ENCODE data around the gene GPRIN2.
A peak's percentile ranks its signal among the peaks of the same experiment; 100 is the strongest.
"Not testable (repeated sequence)": the region's sequence is repeated elsewhere in the genome, so short reads cannot be mapped to it uniquely, and the experiment has no call there.

The GPRIN2 gene

DNA sequence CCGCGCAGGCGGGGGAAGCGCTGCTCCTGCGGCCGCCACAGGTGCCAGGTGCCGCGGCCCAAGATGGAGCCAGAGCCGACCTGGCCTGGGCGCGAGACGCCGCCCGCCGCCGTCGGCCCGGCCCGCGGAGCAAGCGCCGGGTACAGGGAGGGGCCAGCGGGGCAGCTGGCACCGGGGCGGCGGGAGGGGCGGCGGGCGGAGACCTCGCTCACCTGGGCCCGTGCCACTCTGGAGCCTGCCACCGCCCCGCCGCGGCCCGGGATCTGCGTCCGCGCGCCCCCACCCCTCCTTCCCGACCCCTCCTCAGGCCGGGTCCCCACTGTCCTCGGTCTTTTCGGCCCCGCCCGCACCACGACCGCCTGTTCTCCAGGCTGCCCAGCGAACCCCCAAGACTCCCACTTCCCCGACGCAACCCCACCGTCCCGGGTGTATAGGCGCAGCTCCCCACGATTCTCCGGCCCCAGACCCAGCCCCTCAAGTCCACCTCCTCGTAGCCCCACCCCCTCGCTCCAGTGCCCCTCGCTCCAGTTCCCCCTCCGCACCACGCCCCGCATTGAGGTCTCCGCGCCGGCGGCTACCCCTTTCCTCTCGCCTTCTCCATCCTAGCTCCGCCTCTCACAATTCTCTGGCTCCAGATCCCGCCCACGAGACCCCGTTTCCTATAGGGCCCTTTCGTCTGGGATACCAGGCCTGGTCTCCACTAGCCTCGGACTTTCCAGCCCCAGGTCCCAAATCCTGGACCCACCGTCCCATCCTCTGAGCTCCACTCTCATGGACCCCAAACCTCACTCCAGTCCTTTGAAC, at the start of gene GPRIN2:
Gene GPRIN2 (minus strand): TSS at position 144 of the 804 bp plus-strand sequence. CDS start 5,922 bp downstream, outside the sequence.
- Histone ChIP-seq H3K36me3 (ENCODE audit: insufficient read depth, insufficient read length, low read length) (peaks cover 10% of the 10 kb centered on the region), H3K27me3 (ENCODE audit: insufficient read depth, insufficient read length) (peaks cover 47% of the 10 kb centered on the region), H3K4me1 (ENCODE audit: insufficient read depth, insufficient read length) (peaks cover 9% of the 10 kb centered on the region), H3K9ac (ENCODE audit: insufficient read length, low read depth) (peak within 1 kb of the TSS; percentile 74), H3K4me3 (ENCODE audit: insufficient read length, low read depth) (peak within 1 kb of the TSS; percentile 68), H3K9me3 (ENCODE audit: insufficient read depth, low read length) (no peaks in the 10 kb centered on the region)
- no peak for TF ChIP-seq SUZ12 (IDR thresholded peaks at IDR 0.05; ENCODE audit: extremely low read depth, insufficient read depth, insufficient read length)
- TF ChIP-seq YY1 (IDR thresholded peaks at IDR 0.05; ENCODE audit: insufficient read depth, insufficient read length): no peak
- no peak for TF ChIP-seq ZNF274 (IDR thresholded peaks at IDR 0.05; ENCODE audit: low read depth, low read length)
- DNase-seq (ENCODE audit: low read depth, low spot score): no peak

DNA sequence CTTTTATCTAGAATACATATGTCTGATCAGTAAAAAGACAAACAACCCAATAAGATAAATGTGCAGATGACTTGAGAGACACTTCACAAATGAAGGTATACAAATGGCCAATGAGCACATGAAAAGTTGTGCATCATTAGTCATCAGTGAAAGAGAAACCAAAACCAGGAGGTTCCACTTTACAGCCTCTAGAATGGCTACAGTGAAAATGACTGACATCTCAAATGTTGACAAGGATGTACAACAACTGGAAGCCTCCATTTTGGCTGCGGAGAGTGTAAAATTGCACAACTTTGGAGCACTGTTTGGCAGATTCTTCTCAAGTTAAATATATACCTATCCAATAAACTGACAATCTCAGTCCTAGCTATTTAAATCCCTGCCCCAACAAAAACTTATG, 44.1 kb upstream of the GPRIN2 start:
- H3K4me1 ChIP-seq (ENCODE audit: insufficient read depth, insufficient read length); H3K4me3 ChIP-seq (ENCODE audit: insufficient read length, low read depth); H3K36me3 ChIP-seq (ENCODE audit: insufficient read depth, insufficient read length, low read length); DNase-seq (ENCODE audit: low read depth, low spot score); H3K9ac ChIP-seq (ENCODE audit: insufficient read length, low read depth); H3K9me3 ChIP-seq (ENCODE audit: insufficient read depth, low read length); H3K27me3 ChIP-seq (ENCODE audit: insufficient read depth, insufficient read length): not testable (repeated sequence)

DNA sequence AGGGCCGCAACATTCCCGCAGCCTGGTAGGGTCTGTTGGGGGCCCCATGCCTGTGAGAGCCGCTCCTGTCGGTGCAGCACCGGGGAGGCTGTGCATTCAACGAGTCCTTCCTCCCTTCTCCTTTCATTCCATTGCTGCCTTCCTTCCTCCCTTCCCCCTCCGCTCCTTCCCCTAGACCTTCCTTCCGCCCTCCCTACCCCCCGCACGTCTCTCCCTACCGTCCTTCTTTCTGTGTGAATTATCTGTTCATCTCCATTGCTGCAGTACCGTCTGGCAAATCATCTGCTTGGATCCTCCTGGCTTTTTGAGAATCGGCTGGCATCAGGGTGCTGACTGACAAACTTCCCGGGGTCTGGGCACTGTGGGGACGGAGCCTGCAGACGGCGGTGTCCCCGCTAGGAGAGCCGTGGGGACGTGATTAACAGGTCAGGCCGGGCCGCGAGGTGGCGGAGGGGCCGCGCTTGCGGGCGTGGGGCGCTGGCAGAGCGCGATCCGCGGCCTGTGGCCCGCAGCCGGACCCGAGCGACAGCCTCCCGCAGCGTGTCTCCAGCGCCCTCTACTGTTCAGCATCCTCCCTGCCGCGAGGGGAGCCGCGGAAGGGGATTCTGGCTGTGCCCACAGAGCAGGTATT, 41.3 kb upstream of the GPRIN2 start:
- not testable (repeated sequence) for H3K27me3 ChIP-seq (ENCODE audit: insufficient read depth, insufficient read length); H3K9me3 ChIP-seq (ENCODE audit: insufficient read depth, low read length); H3K4me3 ChIP-seq (ENCODE audit: insufficient read length, low read depth); DNase-seq (ENCODE audit: low read depth, low spot score); H3K4me1 ChIP-seq (ENCODE audit: insufficient read depth, insufficient read length); H3K9ac ChIP-seq (ENCODE audit: insufficient read length, low read depth); H3K36me3 ChIP-seq (ENCODE audit: insufficient read depth, insufficient read length, low read length)

DNA sequence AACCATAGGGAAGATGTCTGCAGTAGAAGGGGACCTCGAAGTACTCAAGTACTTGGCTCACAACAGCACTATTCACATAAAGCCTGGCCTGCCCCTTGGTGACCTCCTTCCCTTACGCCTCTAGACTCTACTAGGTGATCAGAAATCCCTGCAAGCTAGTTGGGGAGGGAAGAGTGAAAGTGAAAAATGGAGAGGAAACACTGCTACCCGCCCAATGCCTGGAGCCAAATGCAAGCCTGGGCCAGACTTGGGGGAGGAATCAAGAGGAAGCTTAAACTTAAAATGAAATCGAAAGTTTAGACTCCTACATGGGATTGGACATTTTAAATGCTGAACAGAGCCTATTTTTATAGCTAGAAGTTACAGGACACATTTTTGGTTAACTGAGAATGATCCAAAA, 40.1 kb upstream of the GPRIN2 start:
- H3K9ac ChIP-seq (ENCODE audit: insufficient read length, low read depth); DNase-seq (ENCODE audit: low read depth, low spot score); H3K4me1 ChIP-seq (ENCODE audit: insufficient read depth, insufficient read length): not testable (repeated sequence)

DNA sequence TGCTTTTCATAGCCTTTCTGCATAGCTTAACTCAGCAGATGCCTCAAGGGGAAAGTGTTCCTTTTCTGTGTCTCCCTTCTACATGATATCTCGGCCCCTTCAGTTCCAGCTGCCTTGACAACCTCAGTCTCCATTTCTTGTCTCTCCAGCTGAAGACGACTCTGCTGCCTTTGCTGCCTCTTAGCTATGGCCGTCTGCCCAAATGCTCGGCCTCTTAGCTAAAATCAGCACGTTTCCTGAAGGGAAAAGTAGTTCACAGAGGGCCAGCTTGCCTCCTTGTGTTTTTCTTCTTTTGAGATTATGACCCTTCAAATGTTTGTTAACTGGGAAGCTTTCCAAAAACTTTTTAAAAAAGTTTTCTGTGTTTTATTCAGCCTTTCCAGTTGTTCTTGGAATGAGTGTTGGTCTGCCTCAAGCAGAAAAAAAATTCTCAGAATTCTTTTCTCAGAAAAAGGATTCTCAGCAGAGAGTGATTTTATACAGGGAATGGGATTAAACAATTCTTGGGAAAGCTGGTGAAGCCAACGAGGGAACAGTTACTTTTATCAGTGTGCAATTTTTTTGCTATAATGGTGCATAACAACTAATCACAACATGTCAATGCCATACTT, 38.1 kb upstream of the GPRIN2 start:
- H3K9ac ChIP-seq (ENCODE audit: insufficient read length, low read depth); H3K4me1 ChIP-seq (ENCODE audit: insufficient read depth, insufficient read length); H3K9me3 ChIP-seq (ENCODE audit: insufficient read depth, low read length); H3K4me3 ChIP-seq (ENCODE audit: insufficient read length, low read depth); H3K27me3 ChIP-seq (ENCODE audit: insufficient read depth, insufficient read length); H3K36me3 ChIP-seq (ENCODE audit: insufficient read depth, insufficient read length, low read length); DNase-seq (ENCODE audit: low read depth, low spot score): not testable (repeated sequence)

More for the DNA sequence above, 40.1 kb upstream of the GPRIN2 start:
- not testable (repeated sequence) for H3K9me3 ChIP-seq (ENCODE audit: insufficient read depth, low read length); H3K4me3 ChIP-seq (ENCODE audit: insufficient read length, low read depth); H3K36me3 ChIP-seq (ENCODE audit: insufficient read depth, insufficient read length, low read length); H3K27me3 ChIP-seq (ENCODE audit: insufficient read depth, insufficient read length)

DNA sequence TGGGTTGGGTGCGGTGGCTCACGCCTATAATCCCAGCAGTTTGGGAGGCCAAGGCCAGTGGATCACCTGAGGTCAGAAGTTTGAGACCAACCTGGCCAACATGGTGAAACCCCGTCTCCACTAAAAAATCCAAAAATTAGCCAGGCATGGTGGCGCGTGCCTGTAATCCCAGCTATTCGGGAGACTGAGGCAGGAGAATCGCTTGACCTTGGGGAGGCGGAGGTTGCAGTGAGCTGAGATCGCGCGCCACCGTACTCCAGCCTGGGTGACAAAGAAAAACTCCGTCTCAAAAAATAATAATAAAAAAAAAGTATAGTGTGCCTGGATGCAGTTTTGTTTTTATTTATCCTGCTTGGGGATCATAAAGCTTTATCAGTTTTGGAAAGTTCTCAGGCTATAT, 36.8 kb upstream of the GPRIN2 start:
- not testable (repeated sequence) for DNase-seq (ENCODE audit: low read depth, low spot score); H3K36me3 ChIP-seq (ENCODE audit: insufficient read depth, insufficient read length, low read length); H3K9me3 ChIP-seq (ENCODE audit: insufficient read depth, low read length); H3K4me3 ChIP-seq (ENCODE audit: insufficient read length, low read depth); H3K9ac ChIP-seq (ENCODE audit: insufficient read length, low read depth); H3K4me1 ChIP-seq (ENCODE audit: insufficient read depth, insufficient read length); H3K27me3 ChIP-seq (ENCODE audit: insufficient read depth, insufficient read length)

DNA sequence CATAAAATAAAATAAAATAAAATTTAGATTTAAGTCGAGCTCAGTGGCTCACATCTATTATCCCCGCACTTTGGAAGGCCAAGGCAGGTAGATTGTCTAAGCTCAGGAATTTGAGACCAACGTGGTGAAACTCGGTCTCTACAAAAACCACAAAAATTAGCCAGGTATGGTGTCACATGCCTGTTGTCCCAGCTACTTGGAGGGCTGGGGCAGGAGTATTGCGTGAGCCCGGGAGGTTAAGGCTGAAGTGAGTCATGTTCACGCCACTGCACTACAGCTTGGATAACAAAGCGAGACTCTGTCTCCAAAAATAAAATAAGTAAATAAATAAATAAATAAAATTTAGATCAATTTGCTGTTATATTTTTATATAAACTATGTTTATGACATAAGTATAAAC, 34.6 kb upstream of the GPRIN2 start:
- not testable (repeated sequence) for H3K4me3 ChIP-seq (ENCODE audit: insufficient read length, low read depth); H3K27me3 ChIP-seq (ENCODE audit: insufficient read depth, insufficient read length); H3K9ac ChIP-seq (ENCODE audit: insufficient read length, low read depth); H3K36me3 ChIP-seq (ENCODE audit: insufficient read depth, insufficient read length, low read length); DNase-seq (ENCODE audit: low read depth, low spot score); H3K9me3 ChIP-seq (ENCODE audit: insufficient read depth, low read length); H3K4me1 ChIP-seq (ENCODE audit: insufficient read depth, insufficient read length)

DNA sequence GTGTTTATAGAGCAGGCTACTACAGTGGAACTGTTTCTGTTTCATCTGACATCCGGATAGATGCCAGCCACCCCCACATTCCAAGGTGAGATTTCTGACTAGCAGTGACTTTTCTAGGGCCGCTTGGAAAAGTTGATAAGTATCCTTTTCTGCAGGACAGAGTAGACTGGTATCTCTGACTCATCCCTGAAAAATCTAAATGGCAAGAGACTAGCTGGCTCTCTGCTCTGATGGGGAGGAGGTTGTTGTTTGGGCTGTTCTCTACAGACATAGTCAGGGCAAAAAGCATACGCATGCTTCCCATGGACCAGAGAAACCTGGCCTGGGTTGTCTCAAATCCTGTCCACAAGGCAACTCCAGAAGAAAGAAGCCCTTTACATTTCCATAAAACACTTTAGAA, 33.1 kb upstream of the GPRIN2 start:
- DNase-seq (ENCODE audit: low read depth, low spot score); H3K27me3 ChIP-seq (ENCODE audit: insufficient read depth, insufficient read length); H3K9ac ChIP-seq (ENCODE audit: insufficient read length, low read depth); H3K36me3 ChIP-seq (ENCODE audit: insufficient read depth, insufficient read length, low read length); H3K4me1 ChIP-seq (ENCODE audit: insufficient read depth, insufficient read length); H3K4me3 ChIP-seq (ENCODE audit: insufficient read length, low read depth); H3K9me3 ChIP-seq (ENCODE audit: insufficient read depth, low read length): not testable (repeated sequence)

DNA sequence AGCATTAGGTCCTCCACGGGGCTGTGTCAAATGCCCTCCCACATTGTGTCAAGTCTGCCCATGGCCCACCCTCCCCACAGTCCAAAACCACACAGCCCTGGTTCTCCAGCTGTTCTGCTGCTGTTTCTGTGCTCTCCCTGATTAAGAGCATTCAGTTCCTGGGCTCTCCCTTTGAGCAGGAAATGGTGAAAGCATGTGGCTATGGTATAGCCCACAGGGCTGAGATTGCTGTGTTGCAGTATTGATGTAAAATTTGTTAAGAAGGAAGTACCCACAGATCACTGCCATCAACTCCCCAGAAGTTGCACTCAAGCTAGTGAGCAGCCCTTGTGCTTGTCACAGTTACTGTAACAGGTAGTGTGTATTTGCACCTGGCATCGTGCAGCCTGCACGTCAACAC, 31.8 kb upstream of the GPRIN2 start:
- not testable (repeated sequence) for H3K36me3 ChIP-seq (ENCODE audit: insufficient read depth, insufficient read length, low read length); H3K27me3 ChIP-seq (ENCODE audit: insufficient read depth, insufficient read length); H3K9me3 ChIP-seq (ENCODE audit: insufficient read depth, low read length); DNase-seq (ENCODE audit: low read depth, low spot score); H3K4me3 ChIP-seq (ENCODE audit: insufficient read length, low read depth); H3K4me1 ChIP-seq (ENCODE audit: insufficient read depth, insufficient read length); H3K9ac ChIP-seq (ENCODE audit: insufficient read length, low read depth)

DNA sequence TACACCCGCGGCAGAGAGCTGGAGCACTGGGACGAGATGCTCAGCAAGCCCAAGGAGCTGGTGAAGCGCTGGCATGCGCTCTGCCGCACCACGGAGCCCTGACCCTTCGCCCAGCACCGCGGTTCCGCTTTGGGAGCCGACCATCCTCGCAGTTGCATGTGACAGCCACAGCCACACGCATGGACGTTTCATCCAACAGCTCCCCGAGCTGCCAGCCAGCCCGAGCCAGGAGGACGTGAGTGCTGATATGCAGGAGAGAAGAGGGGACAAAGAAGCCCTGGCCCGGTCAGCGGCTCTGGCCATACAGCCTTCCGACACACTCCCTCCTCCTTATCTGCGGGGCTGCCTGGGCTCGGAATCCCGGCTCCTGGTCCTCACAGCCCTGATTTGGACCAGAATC, 31.1 kb upstream of the GPRIN2 start:
- H3K9me3 ChIP-seq (ENCODE audit: insufficient read depth, low read length); H3K27me3 ChIP-seq (ENCODE audit: insufficient read depth, insufficient read length); H3K9ac ChIP-seq (ENCODE audit: insufficient read length, low read depth); H3K4me1 ChIP-seq (ENCODE audit: insufficient read depth, insufficient read length); DNase-seq (ENCODE audit: low read depth, low spot score); H3K36me3 ChIP-seq (ENCODE audit: insufficient read depth, insufficient read length, low read length); H3K4me3 ChIP-seq (ENCODE audit: insufficient read length, low read depth): not testable (repeated sequence)

DNA sequence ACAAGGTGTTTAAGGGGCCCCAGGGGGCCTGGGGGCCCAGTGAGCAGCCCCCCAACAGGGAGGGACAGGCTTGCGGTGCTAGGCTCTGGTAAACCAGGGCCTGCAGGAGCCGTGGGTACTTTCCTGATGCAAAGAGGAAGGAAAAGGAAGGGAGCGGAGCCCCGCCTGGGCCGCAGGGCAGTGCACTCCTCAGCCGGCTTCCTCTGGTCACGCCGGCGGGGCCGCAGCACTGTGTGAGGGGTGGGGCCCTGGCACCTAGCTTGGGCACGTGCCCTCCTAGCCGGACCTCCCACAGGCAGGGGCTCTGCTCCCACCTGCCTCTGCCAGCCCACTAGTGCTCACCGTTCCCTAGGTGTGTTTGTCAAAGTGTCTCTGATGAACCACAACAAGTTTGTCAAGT, 28.8 kb upstream of the GPRIN2 start:
- not testable (repeated sequence) for H3K36me3 ChIP-seq (ENCODE audit: insufficient read depth, insufficient read length, low read length); H3K9me3 ChIP-seq (ENCODE audit: insufficient read depth, low read length); H3K27me3 ChIP-seq (ENCODE audit: insufficient read depth, insufficient read length); H3K9ac ChIP-seq (ENCODE audit: insufficient read length, low read depth); H3K4me1 ChIP-seq (ENCODE audit: insufficient read depth, insufficient read length); H3K4me3 ChIP-seq (ENCODE audit: insufficient read length, low read depth); DNase-seq (ENCODE audit: low read depth, low spot score)

All from NT2/D1 (cell line).